ENCODE measurements around the gene ZNF783. TPM values are rescaled to one million over a fixed set of nuclear protein-coding genes. Genes with fewer than 3 reads are reported as not detected.
"Not testable (repeated sequence)": the region's sequence is repeated elsewhere in the genome, so short reads cannot be mapped to it uniquely, and the experiment has no call there.

ZNF783 gene
- total RNA-seq, 1 donor from 2014 or later: 22.9 TPM

DNA sequence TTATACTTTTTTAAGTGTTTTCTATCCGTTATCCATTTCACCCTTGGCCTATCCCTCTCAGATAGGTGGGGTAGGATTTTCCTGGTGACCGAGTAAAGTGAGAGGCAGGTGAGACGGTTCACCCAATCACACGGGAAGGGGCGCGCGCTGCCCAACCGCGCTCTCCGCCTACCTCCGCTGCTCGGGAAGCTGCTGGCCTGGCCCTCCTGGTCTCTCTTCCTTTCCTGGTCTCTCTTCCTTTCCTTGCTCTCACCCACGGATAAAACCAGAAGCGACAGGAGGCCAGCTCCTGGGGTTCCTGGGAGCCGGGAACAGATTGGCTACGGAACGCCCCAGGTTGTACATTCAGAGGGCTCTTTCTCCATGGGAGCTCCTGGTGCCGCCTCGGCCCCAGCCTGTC, 36.9 kb upstream of the ZNF783 start:
- TF ChIP-seq, protein P1, sequence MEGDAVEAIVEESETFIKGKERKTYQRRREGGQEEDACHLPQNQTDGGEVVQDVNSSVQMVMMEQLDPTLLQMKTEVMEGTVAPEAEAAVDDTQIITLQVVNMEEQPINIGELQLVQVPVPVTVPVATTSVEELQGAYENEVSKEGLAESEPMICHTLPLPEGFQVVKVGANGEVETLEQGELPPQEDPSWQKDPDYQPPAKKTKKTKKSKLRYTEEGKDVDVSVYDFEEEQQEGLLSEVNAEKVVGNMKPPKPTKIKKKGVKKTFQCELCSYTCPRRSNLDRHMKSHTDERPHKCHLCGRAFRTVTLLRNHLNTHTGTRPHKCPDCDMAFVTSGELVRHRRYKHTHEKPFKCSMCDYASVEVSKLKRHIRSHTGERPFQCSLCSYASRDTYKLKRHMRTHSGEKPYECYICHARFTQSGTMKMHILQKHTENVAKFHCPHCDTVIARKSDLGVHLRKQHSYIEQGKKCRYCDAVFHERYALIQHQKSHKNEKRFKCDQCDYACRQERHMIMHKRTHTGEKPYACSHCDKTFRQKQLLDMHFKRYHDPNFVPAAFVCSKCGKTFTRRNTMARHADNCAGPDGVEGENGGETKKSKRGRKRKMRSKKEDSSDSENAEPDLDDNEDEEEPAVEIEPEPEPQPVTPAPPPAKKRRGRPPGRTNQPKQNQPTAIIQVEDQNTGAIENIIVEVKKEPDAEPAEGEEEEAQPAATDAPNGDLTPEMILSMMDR (IDR thresholded peaks at IDR 0.05; ENCODE audit: partially characterized antibody, unreplicated experiment): no peak
- peaks cover 11% of the 10 kb centered on the region for H3K36me3 Mint-ChIP-seq (ENCODE audit: unreplicated experiment)

DNA sequence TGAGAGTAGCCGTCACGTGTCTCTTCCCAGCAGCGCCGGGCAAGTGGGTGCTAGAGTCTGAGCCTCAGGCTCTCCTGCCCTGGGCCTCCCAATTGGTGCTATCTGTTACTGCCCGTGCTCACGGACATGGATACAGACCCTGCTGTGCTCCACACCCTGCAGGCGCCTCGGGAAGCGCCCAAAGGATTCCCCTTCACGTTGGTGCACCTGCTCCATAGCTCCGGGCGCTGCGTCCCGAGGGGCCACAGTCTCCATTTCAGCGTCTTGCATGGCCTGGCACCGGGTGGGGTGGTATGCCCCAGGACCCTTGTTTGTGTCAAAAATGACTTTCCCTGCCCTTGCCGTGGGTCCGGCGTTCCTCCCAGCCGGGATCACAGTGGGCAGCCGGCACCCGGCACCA, 36.3 kb upstream of the ZNF783 start:
- H3K36me3 Mint-ChIP-seq (ENCODE audit: unreplicated experiment): peaks cover 11% of the 10 kb centered on the region
- H3K4me1 Mint-ChIP-seq (ENCODE audit: low read depth, unreplicated experiment): no peaks in the 10 kb centered on the region
- H3K4me3 Mint-ChIP-seq (ENCODE audit: unreplicated experiment): no peak overlapping the region
- DNase-seq: no peak
- no peak overlapping the region for H3K27ac Mint-ChIP-seq (ENCODE audit: unreplicated experiment)
- TF ChIP-seq, protein P1 (IDR thresholded peaks at IDR 0.05; ENCODE audit: partially characterized antibody, unreplicated experiment): no peak
- peaks cover 8% of the 10 kb centered on the region for H3K27me3 Mint-ChIP-seq (ENCODE audit: unreplicated experiment)
- H3K9me3 Mint-ChIP-seq (ENCODE audit: unreplicated experiment): peaks cover 7% of the 10 kb centered on the region

More for the DNA sequence above, 36.9 kb upstream of the ZNF783 start:
- no peaks in the 10 kb centered on the region for H3K4me1 Mint-ChIP-seq (ENCODE audit: low read depth, unreplicated experiment)
- H3K27me3 Mint-ChIP-seq (ENCODE audit: unreplicated experiment): peaks cover 8% of the 10 kb centered on the region
- DNase-seq: no peak
- H3K4me3 Mint-ChIP-seq (ENCODE audit: unreplicated experiment): no peak overlapping the region
- H3K27ac Mint-ChIP-seq (ENCODE audit: unreplicated experiment): no peak overlapping the region
- peaks cover 7% of the 10 kb centered on the region for H3K9me3 Mint-ChIP-seq (ENCODE audit: unreplicated experiment)

DNA sequence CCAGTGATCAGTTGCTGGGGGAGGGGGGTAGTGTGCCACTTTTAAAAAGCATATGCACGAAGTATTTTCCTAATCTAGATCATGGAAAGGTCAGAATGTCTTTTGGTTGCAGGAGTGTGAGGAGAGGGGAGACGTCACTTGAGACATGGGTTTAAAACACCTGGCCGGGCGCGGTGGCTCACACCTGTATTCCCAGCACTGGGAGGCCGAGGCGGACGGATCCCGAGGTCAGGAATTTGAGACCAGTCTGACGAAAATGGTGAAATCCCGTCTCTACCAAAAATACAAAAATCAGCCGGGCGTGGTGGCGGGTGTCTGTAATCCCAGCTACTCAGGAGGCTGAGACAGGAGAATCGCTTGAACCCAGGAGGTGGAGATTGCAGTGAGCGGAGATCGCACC, 35.6 kb upstream of the ZNF783 start:
- H3K4me1 Mint-ChIP-seq (ENCODE audit: low read depth, unreplicated experiment); H3K9me3 Mint-ChIP-seq (ENCODE audit: unreplicated experiment); H3K4me3 Mint-ChIP-seq (ENCODE audit: unreplicated experiment); DNase-seq; H3K27me3 Mint-ChIP-seq (ENCODE audit: unreplicated experiment): not testable (repeated sequence)
- H3K36me3 Mint-ChIP-seq (ENCODE audit: unreplicated experiment): peaks cover 11% of the 10 kb centered on the region
- peak overlapping the region; percentile 28 for H3K27ac Mint-ChIP-seq (ENCODE audit: unreplicated experiment)

DNA sequence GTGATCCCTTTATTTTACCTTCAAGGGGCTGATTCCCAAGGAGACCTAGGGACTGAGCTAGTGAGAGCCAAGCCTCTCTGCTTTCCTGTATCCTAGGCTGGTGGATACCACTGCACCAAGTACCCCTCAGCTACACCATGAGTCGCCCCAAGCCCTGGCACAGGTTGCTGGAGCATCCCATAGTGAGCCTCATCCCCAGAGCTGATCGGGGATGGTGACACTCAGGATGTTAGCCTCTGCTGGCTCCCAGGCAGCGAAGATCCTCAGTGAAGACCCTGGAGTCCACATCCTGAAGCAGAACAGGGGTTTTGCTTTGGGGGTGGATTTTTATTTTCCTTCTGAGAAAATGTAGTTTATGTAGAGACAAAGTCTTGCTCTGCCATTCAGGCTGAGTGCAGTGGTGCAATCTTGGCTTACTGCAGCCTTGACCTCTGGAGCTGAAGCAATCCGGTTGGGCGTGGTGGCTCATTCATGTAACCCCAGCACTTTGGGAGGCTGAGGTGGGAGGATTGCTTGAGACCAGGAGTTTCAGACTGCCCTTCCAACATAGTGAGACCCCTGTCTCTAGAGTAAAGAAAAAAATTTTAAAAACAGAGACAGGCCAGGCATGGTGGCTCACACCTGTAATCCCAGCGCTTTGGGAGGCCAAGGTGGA, 35.0 kb upstream of the ZNF783 start:
- TF ChIP-seq, protein P1 (IDR thresholded peaks at IDR 0.05; ENCODE audit: partially characterized antibody, unreplicated experiment): no peak
- peaks cover 7% of the 10 kb centered on the region for H3K9me3 Mint-ChIP-seq (ENCODE audit: unreplicated experiment)
- peaks cover 8% of the 10 kb centered on the region for H3K27me3 Mint-ChIP-seq (ENCODE audit: unreplicated experiment)
- DNase-seq: no peak
- no peak overlapping the region for H3K4me3 Mint-ChIP-seq (ENCODE audit: unreplicated experiment)
- H3K36me3 Mint-ChIP-seq (ENCODE audit: unreplicated experiment): peaks cover 11% of the 10 kb centered on the region
- H3K27ac Mint-ChIP-seq (ENCODE audit: unreplicated experiment): no peak overlapping the region
- H3K4me1 Mint-ChIP-seq (ENCODE audit: low read depth, unreplicated experiment): no peaks in the 10 kb centered on the region

DNA sequence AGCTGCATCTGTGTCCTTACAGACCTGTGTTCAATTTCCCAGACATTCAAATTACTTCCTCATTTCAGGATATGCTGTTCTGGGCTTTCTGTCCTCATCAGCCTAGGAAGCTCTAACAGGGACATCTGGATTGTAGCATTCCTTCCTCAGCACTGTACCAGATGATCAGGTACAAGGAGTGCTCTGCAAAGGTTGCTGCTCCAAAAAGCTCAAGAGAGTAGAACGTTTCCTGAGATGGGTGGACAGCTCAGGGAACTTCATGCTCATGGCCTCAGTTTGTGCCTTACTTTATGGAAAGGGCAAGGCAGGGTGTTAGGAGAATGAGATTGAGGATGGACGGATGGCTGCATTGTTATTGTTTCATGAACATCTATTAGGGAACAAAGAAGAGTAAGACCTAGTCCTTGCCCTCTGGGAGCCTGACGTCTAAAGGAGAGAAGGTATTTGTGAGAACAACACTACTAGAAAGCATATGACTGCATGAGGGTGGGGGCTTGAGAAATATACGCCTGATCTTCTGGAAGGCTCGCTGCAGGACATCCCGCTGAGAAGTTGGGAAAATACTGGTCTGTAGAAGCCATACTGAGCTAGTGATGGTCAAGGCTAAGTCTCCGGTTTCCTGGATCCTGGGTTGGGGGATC, 33.0 kb upstream of the ZNF783 start:
- no peak for DNase-seq
- Mint-ChIP-seq H3K27me3 (ENCODE audit: unreplicated experiment) (peaks cover 8% of the 10 kb centered on the region), H3K36me3 (ENCODE audit: unreplicated experiment) (peaks cover 11% of the 10 kb centered on the region), H3K4me3 (ENCODE audit: unreplicated experiment) (peak overlapping the region; percentile 52), H3K9me3 (ENCODE audit: unreplicated experiment) (peaks cover 9% of the 10 kb centered on the region), H3K4me1 (ENCODE audit: low read depth, unreplicated experiment) (no peaks in the 10 kb centered on the region), H3K27ac (ENCODE audit: unreplicated experiment) (no peak overlapping the region)
- TF ChIP-seq, protein P1 (IDR thresholded peaks at IDR 0.05; ENCODE audit: partially characterized antibody, unreplicated experiment): no peak
